Suprapubic skin (tissue), 4 donors: ENCODE results near the gene NINL.

Experiments used
- POLR2A ChIP-seq, 2 donors: fragments of 450-650 bp; IDR thresholded peaks; one replicate each; pipeline ENCODE4 v1.6.1; 2017; ENCODE audit warnings: antibody characterized with exemption in 2 of 2, mild to moderate bottlenecking in 2 of 2, moderate library complexity in 2 of 2
- POLR2AphosphoS5 ChIP-seq, 3 donors: sonication (generic); formaldehyde crosslinking; IDR thresholded peaks; one replicate each; pipeline ENCODE4 v1.6.1; 2017; ENCODE audit warnings: antibody characterized with exemption in 3 of 3
- TF ChIP-seq, protein P1 (sequence below), 2 donors: fragments of 200-600 bp in 1 of 2; fragments of 450-650 bp in 1 of 2; sonication (generic) in 1 of 2; IDR thresholded peaks; one replicate each; pipeline ENCODE4 v1.5.1; 2016 to 2019; ENCODE audit warnings: antibody characterized with exemption in 2 of 2, mild to moderate bottlenecking in 1 of 2, moderate library complexity in 1 of 2

DNA sequence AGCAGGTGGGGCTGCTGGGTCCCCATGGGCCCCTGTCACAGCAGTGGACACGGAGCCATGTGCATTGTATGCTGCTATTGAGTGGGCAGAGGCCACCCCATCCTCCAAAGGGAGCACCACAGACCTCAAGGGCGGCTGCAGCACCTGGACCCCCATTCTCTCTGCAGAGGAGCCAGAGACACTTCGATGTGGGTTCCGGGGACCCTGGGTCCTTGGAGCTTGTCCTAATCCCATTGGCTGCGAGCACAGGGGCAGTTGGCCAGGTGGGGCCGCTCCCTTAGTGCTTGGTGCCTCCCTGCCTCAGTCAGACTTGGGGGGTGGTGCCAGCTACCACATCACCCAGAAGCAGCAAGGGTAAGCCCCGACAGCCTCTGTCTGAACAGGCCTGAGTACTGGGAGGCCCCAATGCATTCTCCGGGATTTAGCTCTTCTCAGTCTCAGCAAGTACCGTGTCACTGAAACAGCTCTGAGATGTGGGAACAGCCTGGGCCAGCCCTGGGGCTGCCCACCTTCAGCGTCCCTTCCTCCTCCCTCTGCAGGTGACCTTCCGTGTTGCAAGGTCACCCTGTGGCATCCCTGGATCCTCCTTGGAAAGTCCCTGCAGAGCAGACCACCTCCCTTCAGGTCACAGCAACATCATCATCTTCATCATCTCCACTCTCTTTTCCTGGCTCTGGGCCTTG, 104.0 kb downstream of the NINL start:
- TF ChIP-seq, protein P1, sequence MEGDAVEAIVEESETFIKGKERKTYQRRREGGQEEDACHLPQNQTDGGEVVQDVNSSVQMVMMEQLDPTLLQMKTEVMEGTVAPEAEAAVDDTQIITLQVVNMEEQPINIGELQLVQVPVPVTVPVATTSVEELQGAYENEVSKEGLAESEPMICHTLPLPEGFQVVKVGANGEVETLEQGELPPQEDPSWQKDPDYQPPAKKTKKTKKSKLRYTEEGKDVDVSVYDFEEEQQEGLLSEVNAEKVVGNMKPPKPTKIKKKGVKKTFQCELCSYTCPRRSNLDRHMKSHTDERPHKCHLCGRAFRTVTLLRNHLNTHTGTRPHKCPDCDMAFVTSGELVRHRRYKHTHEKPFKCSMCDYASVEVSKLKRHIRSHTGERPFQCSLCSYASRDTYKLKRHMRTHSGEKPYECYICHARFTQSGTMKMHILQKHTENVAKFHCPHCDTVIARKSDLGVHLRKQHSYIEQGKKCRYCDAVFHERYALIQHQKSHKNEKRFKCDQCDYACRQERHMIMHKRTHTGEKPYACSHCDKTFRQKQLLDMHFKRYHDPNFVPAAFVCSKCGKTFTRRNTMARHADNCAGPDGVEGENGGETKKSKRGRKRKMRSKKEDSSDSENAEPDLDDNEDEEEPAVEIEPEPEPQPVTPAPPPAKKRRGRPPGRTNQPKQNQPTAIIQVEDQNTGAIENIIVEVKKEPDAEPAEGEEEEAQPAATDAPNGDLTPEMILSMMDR (IDR thresholded peaks at IDR 0.05) = no peak
- TF ChIP-seq POLR2AphosphoS5 (IDR thresholded peaks at IDR 0.05) = no peak
- no peak for TF ChIP-seq POLR2A (IDR thresholded peaks at IDR 0.05)
